Ishikawa (cell line): ENCODE results near the gene TTLL1.

Experiments
- EGR1 ChIP-seq: IDR thresholded peaks from 2 replicates; pipeline ENCODE4 v1.6.1; 2012
- MAX ChIP-seq: IDR thresholded peaks from 2 replicates; pipeline ENCODE4 v1.6.1; 2012
- TEAD4 ChIP-seq: IDR thresholded peaks from 2 replicates; pipeline ENCODE4 v1.6.1; 2012
- USF1 ChIP-seq: IDR thresholded peaks from 2 replicates; pipeline ENCODE4 v1.6.1; 2012
- ZBTB7A ChIP-seq: IDR thresholded peaks from 2 replicates; pipeline ENCODE4 v1.6.1; 2012; ENCODE audit warnings: low read depth

GRCh38 chr22:43100225-43100624, 11.0 kb upstream of the TTLL1 start:
- TF ChIP-seq EGR1 (no peak), MAX (no peak), USF1 (no peak), TEAD4 (no peak), ZBTB7A (no peak)
